ENCODE measurements around the gene ERO1B.

DNA sequence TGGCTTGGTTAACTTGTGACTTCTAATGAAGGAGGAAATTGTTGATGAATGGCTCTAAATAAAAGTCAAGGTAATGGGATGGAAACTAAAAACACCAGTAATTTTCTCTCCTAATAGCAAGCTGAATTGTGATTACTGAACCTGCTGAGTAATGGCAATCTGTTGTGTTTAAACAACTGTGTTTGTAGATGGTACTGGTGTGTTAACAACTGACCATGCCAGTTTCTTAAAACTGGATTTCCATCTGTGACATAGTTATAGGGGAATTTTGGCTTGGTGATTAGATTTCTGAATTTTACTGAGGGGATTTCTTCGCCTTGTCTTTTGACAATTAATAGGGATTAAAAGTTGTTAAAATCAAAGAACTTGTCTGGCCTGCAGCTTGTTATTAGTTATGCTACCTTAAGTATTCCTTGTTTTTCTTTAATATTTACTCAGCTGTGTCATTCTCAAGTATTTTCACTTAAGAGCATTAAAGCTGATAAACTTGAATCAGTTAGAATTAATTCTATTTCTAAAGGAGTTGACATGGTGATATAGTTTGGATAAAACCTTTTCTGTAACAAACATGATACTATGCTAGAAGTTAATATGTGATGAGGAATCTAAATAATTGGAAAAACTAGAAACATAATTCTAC is 7.9 kb upstream of the ERO1B start:
- TF ChIP-seq, protein P1, sequence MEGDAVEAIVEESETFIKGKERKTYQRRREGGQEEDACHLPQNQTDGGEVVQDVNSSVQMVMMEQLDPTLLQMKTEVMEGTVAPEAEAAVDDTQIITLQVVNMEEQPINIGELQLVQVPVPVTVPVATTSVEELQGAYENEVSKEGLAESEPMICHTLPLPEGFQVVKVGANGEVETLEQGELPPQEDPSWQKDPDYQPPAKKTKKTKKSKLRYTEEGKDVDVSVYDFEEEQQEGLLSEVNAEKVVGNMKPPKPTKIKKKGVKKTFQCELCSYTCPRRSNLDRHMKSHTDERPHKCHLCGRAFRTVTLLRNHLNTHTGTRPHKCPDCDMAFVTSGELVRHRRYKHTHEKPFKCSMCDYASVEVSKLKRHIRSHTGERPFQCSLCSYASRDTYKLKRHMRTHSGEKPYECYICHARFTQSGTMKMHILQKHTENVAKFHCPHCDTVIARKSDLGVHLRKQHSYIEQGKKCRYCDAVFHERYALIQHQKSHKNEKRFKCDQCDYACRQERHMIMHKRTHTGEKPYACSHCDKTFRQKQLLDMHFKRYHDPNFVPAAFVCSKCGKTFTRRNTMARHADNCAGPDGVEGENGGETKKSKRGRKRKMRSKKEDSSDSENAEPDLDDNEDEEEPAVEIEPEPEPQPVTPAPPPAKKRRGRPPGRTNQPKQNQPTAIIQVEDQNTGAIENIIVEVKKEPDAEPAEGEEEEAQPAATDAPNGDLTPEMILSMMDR (IDR thresholded peaks at IDR 0.05): no peak
- TF ChIP-seq POLR2A (IDR thresholded peaks at IDR 0.05): no peak

All from lower leg skin (tissue), 3 donors.